Neural progenitor cell (in vitro differentiated cells): ENCODE results near the gene CNGA3. TPM values are rescaled to one million over a fixed set of nuclear protein-coding genes. Genes with fewer than 3 reads are reported as not detected.

Experiments used
- DNase-seq: peaks from one replicate; pipeline ENCODE4 v3.0.0-alpha.2; 2016; ENCODE audit warnings: low spot score
- H2AFZ ChIP-seq: fragments of 200-600 bp; sonication (generic); replicated peaks from 2 replicates; pipeline ENCODE4 v1.6.1; 2016; ENCODE audit warnings: antibody characterized with exemption
- H3F3A ChIP-seq: fragments of 200-600 bp; sonication (generic); 2 replicates; pipeline ENCODE4 v1.6.1; 2016; ENCODE audit warnings: antibody characterized with exemption, low read depth
- H3K27ac ChIP-seq: fragments of 200-600 bp; sonication (generic); 2 replicates; pipeline ENCODE4 v1.5.1; 2016; ENCODE audit warnings: mild to moderate bottlenecking
- H3K27me3 ChIP-seq: fragments of 200-600 bp; sonication (generic); 2 replicates; pipeline ENCODE4 v1.6.1; 2016; ENCODE audit warnings: mild to moderate bottlenecking, moderate library complexity
- H3K36me3 ChIP-seq: fragments of 200-600 bp; sonication (generic); 2 replicates; pipeline ENCODE4 v1.5.1; 2016
- H3K4me1 ChIP-seq: fragments of 200-600 bp; sonication (generic); 2 replicates; pipeline ENCODE4 v1.6.1; 2016; ENCODE audit warnings: mixed run types
- H3K4me2 ChIP-seq: fragments of 200-600 bp; sonication (generic); 2 replicates; pipeline ENCODE4 v1.6.1; 2016
- H3K4me3 ChIP-seq: fragments of 200-600 bp; sonication (generic); 2 replicates; pipeline ENCODE4 v1.5.1; 2016
- H3K79me2 ChIP-seq: fragments of 200-600 bp; sonication (generic); 2 replicates; pipeline ENCODE4 v1.6.1; 2016; ENCODE audit warnings: low read depth
- H3K9ac ChIP-seq: fragments of 200-600 bp; sonication (generic); 2 replicates; pipeline ENCODE4 v1.6.1; 2016
- H3K9me3 ChIP-seq: fragments of 200-600 bp; sonication (generic); 2 replicates; pipeline ENCODE4 v1.5.1; 2016; ENCODE audit warnings: low read depth
- H4K20me1 ChIP-seq: fragments of 200-600 bp; sonication (generic); 2 replicates; pipeline ENCODE4 v1.6.1; 2016; ENCODE audit warnings: low read depth
- H3K27ac Mint-ChIP-seq: 3 replicates; pipeline ENCODE4 v1.8.0; 2021; ENCODE audit warnings: mixed read lengths
- H3K27me3 Mint-ChIP-seq: 2 replicates; pipeline ENCODE4 v1.8.0; 2022; ENCODE audit warnings: low read depth, mild to moderate bottlenecking, inconsistent platforms, moderate library complexity, mixed read lengths; ENCODE audit not compliant: insufficient read depth
- H3K36me3 Mint-ChIP-seq: 3 replicates; pipeline ENCODE4 v1.8.0; 2021; ENCODE audit warnings: mixed read lengths
- H3K4me1 Mint-ChIP-seq: 3 replicates; pipeline ENCODE4 v1.8.0; 2021; ENCODE audit warnings: mixed read lengths
- H3K4me3 Mint-ChIP-seq: 3 replicates; pipeline ENCODE4 v1.8.0; 2021; ENCODE audit warnings: mild to moderate bottlenecking, moderate library complexity, mixed read lengths
- H3K9me3 Mint-ChIP-seq: 3 replicates; pipeline ENCODE4 v1.8.0; 2020; ENCODE audit warnings: mixed read lengths
- EZH2 ChIP-seq: fragments of 200-600 bp; sonication (generic); IDR thresholded peaks from 2 replicates; pipeline ENCODE4 v1.6.1; 2017; ENCODE audit warnings: antibody characterized with exemption, mild to moderate bottlenecking, moderate library complexity
- EZH2phosphoT487 ChIP-seq: fragments of 200-600 bp; sonication (generic); IDR thresholded peaks from 2 replicates; pipeline ENCODE4 v1.6.1; 2017; ENCODE audit warnings: antibody characterized with exemption
- total RNA-seq: library from RNA; depleted of rRNA; stranded (reverse); fragments of >200 nt; gene quantifications from 2 replicates; pipeline ENCODE4 v1.2.3, GENCODE V29; 2015; ENCODE audit warnings: low replicate concordance
- TF ChIP-seq, protein P1 (sequence below): fragments of 200-600 bp; sonication (generic); IDR thresholded peaks from 2 replicates; pipeline ENCODE4 v1.5.1; 2017; ENCODE audit warnings: antibody characterized with exemption, mild to moderate bottlenecking

Gene CNGA3
- total RNA-seq, 1 donor from 2014 or later: not detected

DNA sequence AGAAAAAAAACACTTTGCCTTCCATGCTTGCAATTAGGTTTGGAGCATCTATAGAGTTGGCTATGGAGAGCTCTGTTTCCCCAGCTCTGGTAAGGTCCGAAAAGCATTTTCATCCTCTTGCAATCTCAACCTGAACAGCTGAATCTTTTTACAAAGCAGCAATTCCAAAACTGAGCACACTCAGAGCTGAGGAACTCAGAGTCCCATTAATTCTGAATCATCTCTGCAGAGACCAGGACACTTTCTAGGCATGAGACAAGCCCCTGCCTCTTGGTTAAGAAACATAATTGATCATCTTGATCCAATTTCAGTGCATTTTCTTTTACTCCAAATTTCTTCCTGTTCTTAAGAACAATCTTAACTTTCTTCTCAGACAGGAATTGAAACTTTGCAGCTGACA lies 4.2 kb downstream of the CNGA3 start:
- TF ChIP-seq EZH2phosphoT487 (no peak), EZH2 (no peak)
- TF ChIP-seq, protein P1, sequence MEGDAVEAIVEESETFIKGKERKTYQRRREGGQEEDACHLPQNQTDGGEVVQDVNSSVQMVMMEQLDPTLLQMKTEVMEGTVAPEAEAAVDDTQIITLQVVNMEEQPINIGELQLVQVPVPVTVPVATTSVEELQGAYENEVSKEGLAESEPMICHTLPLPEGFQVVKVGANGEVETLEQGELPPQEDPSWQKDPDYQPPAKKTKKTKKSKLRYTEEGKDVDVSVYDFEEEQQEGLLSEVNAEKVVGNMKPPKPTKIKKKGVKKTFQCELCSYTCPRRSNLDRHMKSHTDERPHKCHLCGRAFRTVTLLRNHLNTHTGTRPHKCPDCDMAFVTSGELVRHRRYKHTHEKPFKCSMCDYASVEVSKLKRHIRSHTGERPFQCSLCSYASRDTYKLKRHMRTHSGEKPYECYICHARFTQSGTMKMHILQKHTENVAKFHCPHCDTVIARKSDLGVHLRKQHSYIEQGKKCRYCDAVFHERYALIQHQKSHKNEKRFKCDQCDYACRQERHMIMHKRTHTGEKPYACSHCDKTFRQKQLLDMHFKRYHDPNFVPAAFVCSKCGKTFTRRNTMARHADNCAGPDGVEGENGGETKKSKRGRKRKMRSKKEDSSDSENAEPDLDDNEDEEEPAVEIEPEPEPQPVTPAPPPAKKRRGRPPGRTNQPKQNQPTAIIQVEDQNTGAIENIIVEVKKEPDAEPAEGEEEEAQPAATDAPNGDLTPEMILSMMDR: no peak
- Histone ChIP-seq H3K36me3 (no peaks in the 10 kb centered on the region), H3K9ac (no peak overlapping the region), H3K4me1 (peaks cover 27% of the 10 kb centered on the region), H3F3A (peaks cover 14% of the 10 kb centered on the region), H3K9me3 (no peaks in the 10 kb centered on the region), H3K79me2 (no peaks in the 10 kb centered on the region), H4K20me1 (peaks cover 30% of the 10 kb centered on the region), H3K4me2 (no peak overlapping the region), H3K27me3 (peaks cover 58% of the 10 kb centered on the region), H3K4me3 (no peak overlapping the region), H2AFZ (no peak overlapping the region), H3K27ac (no peak overlapping the region)
- Mint-ChIP-seq H3K27ac (no peak overlapping the region), H3K9me3 (peaks cover 8% of the 10 kb centered on the region), H3K36me3 (no peaks in the 10 kb centered on the region), H3K27me3 (peaks cover 27% of the 10 kb centered on the region), H3K4me3 (no peak overlapping the region), H3K4me1 (peaks cover 36% of the 10 kb centered on the region)
- no peak for DNase-seq

DNA sequence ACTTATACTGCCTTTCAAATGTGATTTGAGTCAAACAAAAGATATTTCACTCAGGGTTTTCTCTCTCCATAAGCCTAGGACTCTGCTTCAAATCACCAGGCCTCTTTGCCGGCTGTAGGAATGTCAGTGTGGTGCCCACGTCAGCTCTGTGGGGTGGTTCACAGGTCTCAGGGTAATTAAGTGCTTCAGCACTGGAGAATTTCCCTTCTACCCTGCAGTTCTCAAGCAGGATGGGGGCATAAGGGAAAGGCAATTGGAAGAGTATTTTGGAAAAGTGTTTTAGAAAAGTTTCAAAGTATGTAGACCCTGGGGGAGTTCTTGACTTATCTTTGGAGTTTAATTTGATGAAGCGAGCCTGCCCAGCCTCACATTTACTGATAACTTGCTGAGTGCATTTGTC lies 9.6 kb downstream of the CNGA3 start:
- Histone ChIP-seq H3K36me3 (no peaks in the 10 kb centered on the region), H3K4me2 (no peak overlapping the region), H3K79me2 (no peaks in the 10 kb centered on the region), H3K4me1 (peaks cover 10% of the 10 kb centered on the region), H3K27ac (no peak overlapping the region), H3K4me3 (no peak overlapping the region), H3K27me3 (peaks cover 4% of the 10 kb centered on the region), H3K9ac (no peak overlapping the region), H4K20me1 (no peaks in the 10 kb centered on the region), H3K9me3 (no peaks in the 10 kb centered on the region), H2AFZ (no peak overlapping the region), H3F3A (no peaks in the 10 kb centered on the region)
- Mint-ChIP-seq H3K4me3 (no peak overlapping the region), H3K27me3 (peaks cover 3% of the 10 kb centered on the region), H3K27ac (no peak overlapping the region), H3K36me3 (no peaks in the 10 kb centered on the region), H3K4me1 (peaks cover 7% of the 10 kb centered on the region), H3K9me3 (peaks cover 5% of the 10 kb centered on the region)
- TF ChIP-seq EZH2phosphoT487: no peak
- TF ChIP-seq EZH2: no peak
- TF ChIP-seq, protein P1: no peak
- DNase-seq: peak; percentile 35

DNA sequence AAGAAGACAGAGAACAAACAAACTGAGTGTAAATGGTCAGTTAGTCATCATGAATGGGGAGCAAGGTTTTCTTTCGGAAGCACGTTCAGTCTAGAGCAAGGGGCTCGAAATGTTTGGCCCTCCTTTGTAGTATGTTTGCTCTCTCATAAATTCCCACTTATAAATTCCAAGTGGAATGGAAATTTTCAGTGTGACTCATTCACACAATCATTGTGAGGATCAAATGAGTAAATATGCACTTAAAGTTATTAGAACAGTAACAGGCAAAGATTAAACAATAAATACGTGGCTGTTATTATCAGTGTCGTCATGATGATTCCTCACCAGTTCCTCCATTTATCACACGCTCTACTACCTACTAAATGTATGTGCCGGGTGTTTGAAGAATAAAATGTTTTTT lies 10.5 kb downstream of the CNGA3 start:
- no peak overlapping the region for H3K4me3 Mint-ChIP-seq
- no peaks in the 10 kb centered on the region for H3F3A ChIP-seq
- H3K79me2 ChIP-seq: no peaks in the 10 kb centered on the region
- H3K9ac ChIP-seq: no peak overlapping the region
- peaks cover 3% of the 10 kb centered on the region for H3K9me3 Mint-ChIP-seq
- no peaks in the 10 kb centered on the region for H3K36me3 Mint-ChIP-seq
- peaks cover 7% of the 10 kb centered on the region for H3K4me1 Mint-ChIP-seq
- TF ChIP-seq EZH2phosphoT487: no peak
- no peak for TF ChIP-seq EZH2
- TF ChIP-seq, protein P1: no peak
- H3K27ac Mint-ChIP-seq: no peak overlapping the region
- H3K4me1 ChIP-seq: peaks cover 10% of the 10 kb centered on the region
- H2AFZ ChIP-seq: no peak overlapping the region
- H3K9me3 ChIP-seq: no peaks in the 10 kb centered on the region
- DNase-seq: no peak
- no peak overlapping the region for H3K27ac ChIP-seq
- H3K36me3 ChIP-seq: no peaks in the 10 kb centered on the region
- peaks cover 3% of the 10 kb centered on the region for H3K27me3 Mint-ChIP-seq
- H4K20me1 ChIP-seq: no peaks in the 10 kb centered on the region
- H3K4me2 ChIP-seq: no peak overlapping the region
- no peak overlapping the region for H3K4me3 ChIP-seq
- H3K27me3 ChIP-seq: no peaks in the 10 kb centered on the region

DNA sequence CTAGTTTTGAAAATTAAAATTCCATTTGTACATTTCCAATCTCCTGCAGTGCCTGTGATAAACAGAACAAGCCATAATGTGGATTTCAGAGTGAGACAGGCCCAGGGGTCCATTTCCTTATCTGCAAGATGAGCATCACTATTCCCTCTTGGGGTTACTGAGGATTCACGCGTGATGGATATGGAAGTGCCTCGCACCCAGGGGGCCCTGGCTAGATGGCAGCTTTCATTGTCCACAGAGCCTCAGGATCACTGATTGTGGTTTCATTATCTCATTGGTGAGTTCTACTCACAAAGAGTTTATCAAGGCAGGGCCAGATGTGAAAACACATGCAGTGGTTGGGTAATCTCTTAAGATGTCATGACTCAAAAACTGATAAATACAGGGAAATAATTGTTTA lies 11.6 kb downstream of the CNGA3 start:
- Histone ChIP-seq H3K36me3 (no peaks in the 10 kb centered on the region), H3F3A (no peaks in the 10 kb centered on the region), H3K79me2 (no peaks in the 10 kb centered on the region), H3K4me2 (no peak overlapping the region), H3K9me3 (no peaks in the 10 kb centered on the region), H2AFZ (no peak overlapping the region), H3K9ac (no peak overlapping the region), H3K4me3 (no peak overlapping the region), H4K20me1 (no peaks in the 10 kb centered on the region), H3K27ac (no peak overlapping the region), H3K27me3 (no peaks in the 10 kb centered on the region), H3K4me1 (peaks cover 10% of the 10 kb centered on the region)
- no peak overlapping the region for H3K27ac Mint-ChIP-seq
- no peaks in the 10 kb centered on the region for H3K36me3 Mint-ChIP-seq
- peaks cover 3% of the 10 kb centered on the region for H3K27me3 Mint-ChIP-seq
- DNase-seq: no peak
- TF ChIP-seq, protein P1: no peak
- TF ChIP-seq EZH2phosphoT487: no peak
- TF ChIP-seq EZH2: no peak
- H3K4me3 Mint-ChIP-seq: no peak overlapping the region
- peaks cover 4% of the 10 kb centered on the region for H3K9me3 Mint-ChIP-seq
- H3K4me1 Mint-ChIP-seq: peaks cover 7% of the 10 kb centered on the region
